ENCODE data around the gene KCNC4.

KCNC4 gene

DNA sequence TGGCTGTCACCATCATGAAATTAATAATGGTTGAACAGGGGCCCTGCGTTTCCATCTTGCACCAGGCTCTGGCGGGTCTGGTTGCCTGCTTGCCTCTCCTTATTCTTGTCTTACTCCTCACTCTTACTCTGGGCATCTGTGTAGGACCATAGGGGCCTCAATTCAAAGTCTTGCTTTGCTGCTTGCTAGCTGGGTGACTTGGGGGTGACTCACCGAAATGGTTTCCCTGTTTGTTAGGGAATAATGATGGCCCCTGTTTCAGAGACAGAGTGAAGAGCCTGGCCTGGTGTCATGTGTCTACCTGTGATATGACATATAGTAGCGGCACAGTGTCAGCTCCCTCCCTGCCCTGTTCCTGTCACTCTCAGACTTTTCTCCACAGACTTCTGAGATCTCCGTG lies 24.6 kb downstream of the KCNC4 start:
- no peak overlapping the region for H3K23ac ChIP-seq (ENCODE audit: low read length in 2 of 2)
- DNase-seq: no peak
- peak overlapping the region; percentile 67 for H3K9ac ChIP-seq (ENCODE audit: low read length)
- H3K14ac ChIP-seq (ENCODE audit: low read length in 2 of 2): no peak overlapping the region
- H3K9me3 ChIP-seq (ENCODE audit: control insufficient read depth, low read length): no peaks in the 10 kb centered on the region
- 83% methylated on average over 5 of the region's 5 CpGs for WGBS
- H3K4me2 ChIP-seq (ENCODE audit: low read length, poor library complexity, severe bottlenecking): no peak overlapping the region
- H2BK120ac ChIP-seq (ENCODE audit: low read depth, low read length): no peak overlapping the region
- no peak overlapping the region for H4K91ac ChIP-seq (ENCODE audit: low read length)
- H3K4ac ChIP-seq (ENCODE audit: low read depth in 1 of 2, low read length in 2 of 2): no peak overlapping the region
- no peaks in the 10 kb centered on the region for H3K79me1 ChIP-seq (replicated peaks; ENCODE audit: low read length, poor library complexity, severe bottlenecking)
- no peak overlapping the region for H3K4me3 ChIP-seq (ENCODE audit: insufficient read depth in 1 of 2, low read depth in 1 of 2, low read length in 2 of 2)
- H3K4me1 ChIP-seq (ENCODE audit: control insufficient read depth, insufficient read depth, low read depth, low read length): no peaks in the 10 kb centered on the region
- H3K27me3 ChIP-seq (ENCODE audit: control insufficient read depth in 1 of 2, insufficient read depth in 1 of 2, low read length in 2 of 2): peaks cover 0 to 54% of the 10 kb centered on the region in 2 experiments
- no peak overlapping the region for H2BK5ac ChIP-seq (ENCODE audit: low read depth, low read length, poor library complexity, severe bottlenecking)
- H4K8ac ChIP-seq (ENCODE audit: low read length): no peak overlapping the region
- H2AK5ac ChIP-seq (ENCODE audit: low read length, severe bottlenecking): no peak overlapping the region
- H3K27ac ChIP-seq (ENCODE audit: low read length, poor library complexity, severe bottlenecking): no peak overlapping the region
- H2AFZ ChIP-seq (ENCODE audit: low read depth, low read length): no peak overlapping the region
- no peak overlapping the region for H2BK15ac ChIP-seq (ENCODE audit: low read depth, poor library complexity, severe bottlenecking)
- no peak overlapping the region for H3K18ac ChIP-seq (ENCODE audit: low read depth in 1 of 2, low read length in 2 of 2)
- H3K36me3 ChIP-seq (ENCODE audit: control insufficient read depth in 1 of 2, insufficient read depth in 2 of 2, low read depth in 1 of 2, low read length in 2 of 2): peaks cover 0 to 29% of the 10 kb centered on the region in 2 experiments
- H2BK12ac ChIP-seq (ENCODE audit: low read length in 2 of 2): no peak overlapping the region

DNA sequence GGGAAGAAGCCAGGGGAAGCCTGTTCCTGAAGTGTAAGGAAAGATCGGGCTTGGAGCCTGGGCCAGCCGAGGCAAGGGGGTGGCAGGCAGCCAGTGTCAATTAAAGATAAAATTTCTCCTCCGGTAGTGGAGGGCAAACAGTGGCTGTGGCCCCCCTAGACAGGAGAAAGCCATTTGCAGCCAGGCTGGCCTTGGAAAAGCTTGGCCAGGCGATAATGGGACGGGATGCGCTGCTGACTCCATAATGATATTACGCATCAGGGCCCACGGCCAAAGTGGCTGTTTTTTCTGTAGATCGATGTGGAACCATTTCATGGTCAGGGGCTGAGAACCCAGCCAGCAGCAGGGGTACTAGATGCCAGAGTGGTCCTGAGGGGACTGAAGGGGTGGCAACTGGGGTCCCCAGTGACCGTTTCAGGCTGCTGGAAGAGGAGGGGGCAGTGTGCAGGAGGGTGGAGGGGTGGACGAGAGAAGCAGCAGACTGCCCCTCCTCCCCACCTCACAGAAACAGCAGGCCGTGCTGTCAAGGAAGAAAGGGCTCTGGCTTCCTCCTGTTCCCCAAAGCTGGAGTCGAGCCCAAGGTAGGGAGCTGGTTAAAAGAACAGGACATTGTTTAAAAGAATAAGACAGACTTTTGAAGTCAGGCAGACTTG lies 25.2 kb downstream of the KCNC4 start:
- Histone ChIP-seq H3K79me1 (replicated peaks; ENCODE audit: low read length, poor library complexity, severe bottlenecking) (no peaks in the 10 kb centered on the region), H2BK5ac (ENCODE audit: low read depth, low read length, poor library complexity, severe bottlenecking) (no peak overlapping the region), H2AFZ (ENCODE audit: low read depth, low read length) (no peak overlapping the region), H3K18ac (ENCODE audit: low read depth in 1 of 2, low read length in 2 of 2) (no peak overlapping the region), H2AK5ac (ENCODE audit: low read length, severe bottlenecking) (no peak overlapping the region), H2BK120ac (ENCODE audit: low read depth, low read length) (no peak overlapping the region), H3K4me2 (ENCODE audit: low read length, poor library complexity, severe bottlenecking) (no peak overlapping the region), H3K27ac (ENCODE audit: low read length, poor library complexity, severe bottlenecking) (no peak overlapping the region), H3K14ac (ENCODE audit: low read length in 2 of 2) (peak overlapping the region in 1 of 2 experiments; percentile 74), H3K4me3 (ENCODE audit: insufficient read depth in 1 of 2, low read depth in 1 of 2, low read length in 2 of 2) (no peak overlapping the region), H3K36me3 (ENCODE audit: control insufficient read depth in 1 of 2, insufficient read depth in 2 of 2, low read depth in 1 of 2, low read length in 2 of 2) (peaks cover 0 to 28% of the 10 kb centered on the region in 2 experiments), H4K91ac (ENCODE audit: low read length) (no peak overlapping the region), H3K4ac (ENCODE audit: low read depth in 1 of 2, low read length in 2 of 2) (no peak overlapping the region), H3K4me1 (ENCODE audit: control insufficient read depth, insufficient read depth, low read depth, low read length) (no peaks in the 10 kb centered on the region), H4K8ac (ENCODE audit: low read length) (no peak overlapping the region), H3K27me3 (ENCODE audit: control insufficient read depth in 1 of 2, insufficient read depth in 1 of 2, low read length in 2 of 2) (peaks cover 0 to 60% of the 10 kb centered on the region in 2 experiments), H3K9me3 (ENCODE audit: control insufficient read depth, low read length) (no peaks in the 10 kb centered on the region), H3K9ac (ENCODE audit: low read length) (peak overlapping the region; percentile 67), H2BK12ac (ENCODE audit: low read length in 2 of 2) (no peak overlapping the region), H3K23ac (ENCODE audit: low read length in 2 of 2) (peak overlapping the region in 1 of 2 experiments; percentile 48), H2BK15ac (ENCODE audit: low read depth, poor library complexity, severe bottlenecking) (no peak overlapping the region)
- DNase-seq: no peak
- WGBS: 84% methylated on average over 11 of the region's 13 CpGs

DNA sequence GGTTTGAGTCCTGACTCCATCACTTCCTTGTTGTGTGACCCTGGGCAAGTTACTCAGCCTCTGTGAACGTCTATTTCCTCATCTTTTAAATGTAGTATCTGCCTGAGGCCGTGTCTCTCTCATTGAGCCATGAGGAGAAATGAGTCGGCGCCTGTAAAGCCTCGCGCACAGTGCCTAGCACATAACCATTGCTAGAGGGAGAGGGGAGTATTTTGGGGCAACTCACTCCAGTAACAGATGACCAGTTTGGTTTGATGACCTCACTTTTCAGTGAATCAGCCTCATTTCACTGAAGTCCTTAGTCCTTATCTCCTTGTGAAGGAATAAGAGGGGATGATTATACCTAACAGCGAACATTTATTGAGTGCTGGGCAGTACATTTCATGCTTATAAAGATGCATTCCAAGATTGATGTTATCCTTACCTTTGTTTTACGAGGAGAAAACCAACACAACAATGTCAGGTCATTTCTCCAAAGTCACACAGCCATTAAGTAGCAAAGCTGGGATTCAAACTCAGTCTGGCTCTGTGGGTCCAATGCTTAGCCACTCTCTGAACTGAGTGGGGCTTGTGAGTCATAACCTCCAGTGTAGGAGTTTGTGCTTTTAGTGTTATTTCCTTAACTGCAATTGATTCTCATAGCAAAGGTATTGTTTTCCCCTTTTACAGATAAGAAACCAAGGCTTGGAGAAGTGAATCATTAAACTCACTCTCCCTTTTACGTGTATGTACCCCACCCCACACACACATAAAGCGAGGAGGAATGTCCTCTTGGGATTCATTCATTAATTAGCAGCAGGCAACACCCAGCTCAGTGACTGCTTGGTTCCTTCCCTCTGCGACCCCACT lies 25.9 kb downstream of the KCNC4 start:
- no peaks in the 10 kb centered on the region for H3K79me1 ChIP-seq (replicated peaks; ENCODE audit: low read length, poor library complexity, severe bottlenecking)
- H2BK12ac ChIP-seq (ENCODE audit: low read length in 2 of 2): no peak overlapping the region
- H2BK120ac ChIP-seq (ENCODE audit: low read depth, low read length): no peak overlapping the region
- no peaks in the 10 kb centered on the region for H3K4me1 ChIP-seq (ENCODE audit: control insufficient read depth, insufficient read depth, low read depth, low read length)
- H3K4me3 ChIP-seq (ENCODE audit: insufficient read depth in 1 of 2, low read depth in 1 of 2, low read length in 2 of 2): no peak overlapping the region
- no peak overlapping the region for H2AK5ac ChIP-seq (ENCODE audit: low read length, severe bottlenecking)
- H3K27ac ChIP-seq (ENCODE audit: low read length, poor library complexity, severe bottlenecking): no peak overlapping the region
- no peak overlapping the region for H2BK5ac ChIP-seq (ENCODE audit: low read depth, low read length, poor library complexity, severe bottlenecking)
- H3K18ac ChIP-seq (ENCODE audit: low read depth in 1 of 2, low read length in 2 of 2): no peak overlapping the region
- no peaks in the 10 kb centered on the region for H3K9me3 ChIP-seq (ENCODE audit: control insufficient read depth, low read length)
- no peak overlapping the region for H4K91ac ChIP-seq (ENCODE audit: low read length)
- H3K23ac ChIP-seq (ENCODE audit: low read length in 2 of 2): no peak overlapping the region
- peaks cover 0 to 60% of the 10 kb centered on the region in 2 experiments for H3K27me3 ChIP-seq (ENCODE audit: control insufficient read depth in 1 of 2, insufficient read depth in 1 of 2, low read length in 2 of 2)
- H2AFZ ChIP-seq (ENCODE audit: low read depth, low read length): no peak overlapping the region
- H3K9ac ChIP-seq (ENCODE audit: low read length): peak overlapping the region; percentile 67
- DNase-seq: peak; percentile 49
- peaks cover 0 to 21% of the 10 kb centered on the region in 2 experiments for H3K36me3 ChIP-seq (ENCODE audit: control insufficient read depth in 1 of 2, insufficient read depth in 2 of 2, low read depth in 1 of 2, low read length in 2 of 2)
- H3K4ac ChIP-seq (ENCODE audit: low read depth in 1 of 2, low read length in 2 of 2): no peak overlapping the region
- no peak overlapping the region for H3K14ac ChIP-seq (ENCODE audit: low read length in 2 of 2)
- no peak overlapping the region for H3K4me2 ChIP-seq (ENCODE audit: low read length, poor library complexity, severe bottlenecking)
- no peak overlapping the region for H4K8ac ChIP-seq (ENCODE audit: low read length)
- H2BK15ac ChIP-seq (ENCODE audit: low read depth, poor library complexity, severe bottlenecking): no peak overlapping the region
- WGBS: 65% methylated on average over 11 of the region's 11 CpGs

DNA sequence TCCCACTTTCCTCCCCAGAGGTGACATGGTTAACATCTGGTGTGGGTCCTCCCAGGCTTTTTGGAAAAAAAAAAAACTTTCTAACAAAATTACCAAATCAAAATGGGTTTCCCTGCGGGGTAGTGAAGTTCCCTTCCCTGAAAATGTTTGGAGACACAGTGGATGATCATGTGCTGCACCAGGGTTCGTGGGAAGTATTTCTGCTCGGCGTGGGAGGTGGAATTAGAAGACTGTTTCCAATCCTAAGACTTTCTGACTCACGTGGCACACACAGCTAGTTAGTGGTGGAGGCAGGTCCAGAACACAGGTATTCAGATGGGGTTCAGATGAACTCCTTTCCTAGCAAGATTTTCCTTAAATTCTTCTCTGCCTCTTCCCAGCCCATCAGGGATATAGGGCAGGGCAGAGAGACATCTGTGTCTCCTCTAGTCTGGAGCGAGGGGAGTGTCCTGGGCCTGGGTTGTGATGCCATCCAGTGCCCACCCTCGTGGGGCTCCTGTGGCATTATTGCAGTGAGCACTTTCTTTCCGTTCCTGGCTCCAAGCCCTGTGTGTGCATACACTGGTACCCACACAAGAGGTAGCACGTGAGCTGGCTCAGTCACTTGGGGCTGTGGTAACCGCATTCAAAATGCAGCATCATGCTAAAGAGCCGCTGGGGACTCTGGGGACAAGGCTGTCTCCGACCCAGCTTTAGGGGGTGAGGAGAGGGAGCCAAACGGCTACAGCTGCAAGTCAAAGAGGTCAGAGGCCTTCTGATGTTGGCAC lies 27.5 kb downstream of the KCNC4 start:
- Histone ChIP-seq H3K79me1 (replicated peaks; ENCODE audit: low read length, poor library complexity, severe bottlenecking) (no peaks in the 10 kb centered on the region), H3K4me1 (ENCODE audit: control insufficient read depth, insufficient read depth, low read depth, low read length) (no peaks in the 10 kb centered on the region), H2AFZ (ENCODE audit: low read depth, low read length) (no peak overlapping the region), H4K91ac (ENCODE audit: low read length) (no peak overlapping the region), H2AK5ac (ENCODE audit: low read length, severe bottlenecking) (no peak overlapping the region), H3K4me2 (ENCODE audit: low read length, poor library complexity, severe bottlenecking) (no peak overlapping the region), H3K27me3 (ENCODE audit: control insufficient read depth in 1 of 2, insufficient read depth in 1 of 2, low read length in 2 of 2) (peaks cover 0 to 55% of the 10 kb centered on the region in 2 experiments), H3K27ac (ENCODE audit: low read length, poor library complexity, severe bottlenecking) (no peak overlapping the region), H2BK12ac (ENCODE audit: low read length in 2 of 2) (no peak overlapping the region), H2BK120ac (ENCODE audit: low read depth, low read length) (no peak overlapping the region), H3K9me3 (ENCODE audit: control insufficient read depth, low read length) (no peaks in the 10 kb centered on the region), H3K18ac (ENCODE audit: low read depth in 1 of 2, low read length in 2 of 2) (no peak overlapping the region), H3K4ac (ENCODE audit: low read depth in 1 of 2, low read length in 2 of 2) (no peak overlapping the region), H3K36me3 (ENCODE audit: control insufficient read depth in 1 of 2, insufficient read depth in 2 of 2, low read depth in 1 of 2, low read length in 2 of 2) (peaks cover 0 to 7% of the 10 kb centered on the region in 2 experiments), H4K8ac (ENCODE audit: low read length) (no peak overlapping the region), H2BK5ac (ENCODE audit: low read depth, low read length, poor library complexity, severe bottlenecking) (no peak overlapping the region), H3K23ac (ENCODE audit: low read length in 2 of 2) (peak overlapping the region in 1 of 2 experiments; percentile 26), H3K4me3 (ENCODE audit: insufficient read depth in 1 of 2, low read depth in 1 of 2, low read length in 2 of 2) (no peak overlapping the region), H3K14ac (ENCODE audit: low read length in 2 of 2) (no peak overlapping the region), H3K9ac (ENCODE audit: low read length) (no peak overlapping the region), H2BK15ac (ENCODE audit: low read depth, poor library complexity, severe bottlenecking) (no peak overlapping the region)
- WGBS: 77% methylated on average over 13 of the region's 13 CpGs
- no peak for DNase-seq

Data from mesenchymal stem cell (in vitro differentiated cells and primary cell).